GM20000 (cell line): ENCODE data around the gene C20orf173.

Experiments used
- DNase-seq: peaks from one replicate; pipeline ENCODE4 v3.0.0; 2012; ENCODE audit warnings: low spot score
- CTCF ChIP-seq: IDR thresholded peaks from 2 replicates; pipeline ENCODE4 v1.5.1; 2012; ENCODE audit warnings: mild to moderate bottlenecking, control low read depth; ENCODE audit errors: extremely low read depth, missing control alignments

Gene C20orf173

GRCh38 chr20:35568645-35569044, 39.2 kb upstream of the C20orf173 start:
- no peak for DNase-seq

GRCh38 chr20:35564905-35565304, 35.5 kb upstream of the C20orf173 start:
- no peak for DNase-seq
- no peak for TF ChIP-seq CTCF

More at GRCh38 chr20:35568645-35569044, 39.2 kb upstream of the C20orf173 start:
- no peak for TF ChIP-seq CTCF

GRCh38 chr20:35563834-35564233, 34.4 kb upstream of the C20orf173 start:
- DNase-seq = no peak
- TF ChIP-seq CTCF = no peak

- no peak for DNase-seq
- no peak for TF ChIP-seq CTCF
Measured at GRCh38 chr20:35562541-35563110, 33.2 kb upstream of the C20orf173 start.

- TF ChIP-seq CTCF = no peak
- no peak for DNase-seq
Measured at GRCh38 chr20:35561671-35562070, 32.2 kb upstream of the C20orf173 start.

- no peak for DNase-seq
- no peak for TF ChIP-seq CTCF
Measured at GRCh38 chr20:35561268-35561667, 31.8 kb upstream of the C20orf173 start.

- no peak for DNase-seq
- no peak for TF ChIP-seq CTCF
Measured at GRCh38 chr20:35560541-35560940, 31.1 kb upstream of the C20orf173 start.
